Suprapubic skin (tissue), 4 donors: ENCODE data around the gene FAM193A.

ENCODE experiments used
- EP300 ChIP-seq: sonication (generic); formaldehyde crosslinking; IDR thresholded peaks from one replicate; pipeline ENCODE4 v1.6.1; 2017; ENCODE audit warnings: antibody characterized with exemption
- POLR2A ChIP-seq, 2 donors: fragments of 450-650 bp; IDR thresholded peaks; one replicate each; pipeline ENCODE4 v1.6.1; 2017; ENCODE audit warnings: antibody characterized with exemption in 2 of 2, mild to moderate bottlenecking in 2 of 2, moderate library complexity in 2 of 2
- POLR2AphosphoS5 ChIP-seq, 3 donors: sonication (generic); formaldehyde crosslinking; IDR thresholded peaks; one replicate each; pipeline ENCODE4 v1.6.1; 2017; ENCODE audit warnings: antibody characterized with exemption in 3 of 3
- TF ChIP-seq, protein P1 (sequence below), 2 donors: fragments of 200-600 bp in 1 of 2; fragments of 450-650 bp in 1 of 2; sonication (generic) in 1 of 2; IDR thresholded peaks; one replicate each; pipeline ENCODE4 v1.5.1; 2016 to 2019; ENCODE audit warnings: antibody characterized with exemption in 2 of 2, mild to moderate bottlenecking in 1 of 2, moderate library complexity in 1 of 2

DNA sequence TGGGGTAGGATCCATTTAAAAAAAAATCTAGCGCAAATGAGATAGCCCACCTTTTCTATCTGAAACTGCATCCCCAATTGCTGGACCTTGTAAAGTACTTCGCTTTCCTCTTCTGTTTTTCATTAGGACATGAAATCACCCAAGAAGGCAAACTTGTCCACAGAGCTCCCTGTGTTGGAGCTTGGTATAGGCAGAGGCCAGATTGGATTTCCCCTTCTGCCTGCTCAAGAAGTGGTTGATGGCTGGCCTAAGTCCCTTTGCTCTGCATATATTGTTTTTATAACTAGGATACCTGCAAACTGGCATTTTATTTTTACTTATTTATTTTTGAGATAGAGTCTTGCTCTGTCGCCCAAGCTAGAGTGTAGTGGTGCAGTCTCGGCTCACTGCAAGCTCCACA is 39.1 kb upstream of the FAM193A start:
- TF ChIP-seq, protein P1, sequence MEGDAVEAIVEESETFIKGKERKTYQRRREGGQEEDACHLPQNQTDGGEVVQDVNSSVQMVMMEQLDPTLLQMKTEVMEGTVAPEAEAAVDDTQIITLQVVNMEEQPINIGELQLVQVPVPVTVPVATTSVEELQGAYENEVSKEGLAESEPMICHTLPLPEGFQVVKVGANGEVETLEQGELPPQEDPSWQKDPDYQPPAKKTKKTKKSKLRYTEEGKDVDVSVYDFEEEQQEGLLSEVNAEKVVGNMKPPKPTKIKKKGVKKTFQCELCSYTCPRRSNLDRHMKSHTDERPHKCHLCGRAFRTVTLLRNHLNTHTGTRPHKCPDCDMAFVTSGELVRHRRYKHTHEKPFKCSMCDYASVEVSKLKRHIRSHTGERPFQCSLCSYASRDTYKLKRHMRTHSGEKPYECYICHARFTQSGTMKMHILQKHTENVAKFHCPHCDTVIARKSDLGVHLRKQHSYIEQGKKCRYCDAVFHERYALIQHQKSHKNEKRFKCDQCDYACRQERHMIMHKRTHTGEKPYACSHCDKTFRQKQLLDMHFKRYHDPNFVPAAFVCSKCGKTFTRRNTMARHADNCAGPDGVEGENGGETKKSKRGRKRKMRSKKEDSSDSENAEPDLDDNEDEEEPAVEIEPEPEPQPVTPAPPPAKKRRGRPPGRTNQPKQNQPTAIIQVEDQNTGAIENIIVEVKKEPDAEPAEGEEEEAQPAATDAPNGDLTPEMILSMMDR (IDR thresholded peaks at IDR 0.05), result no peak
- TF ChIP-seq POLR2A (IDR thresholded peaks at IDR 0.05) (no peak), EP300 (no peak), POLR2AphosphoS5 (IDR thresholded peaks at IDR 0.05) (no peak)
